OCI-LY3 (cell line): ENCODE data around the gene CYTH3.

Experiments
- EZH2phosphoT487 ChIP-seq: fragments of 200-600 bp; shearing (Covaris generic); IDR thresholded peaks from 2 replicates; pipeline ENCODE4 v1.6.1; 2018; ENCODE audit warnings: antibody characterized with exemption, mixed run types, low read depth
- TF ChIP-seq, protein P1 (sequence below): fragments of 200-600, 300-600 bp; sonication (generic); IDR thresholded peaks from 2 replicates; pipeline ENCODE4 v1.5.1; 2014; ENCODE audit warnings: antibody characterized with exemption, low read length, low read depth

DNA sequence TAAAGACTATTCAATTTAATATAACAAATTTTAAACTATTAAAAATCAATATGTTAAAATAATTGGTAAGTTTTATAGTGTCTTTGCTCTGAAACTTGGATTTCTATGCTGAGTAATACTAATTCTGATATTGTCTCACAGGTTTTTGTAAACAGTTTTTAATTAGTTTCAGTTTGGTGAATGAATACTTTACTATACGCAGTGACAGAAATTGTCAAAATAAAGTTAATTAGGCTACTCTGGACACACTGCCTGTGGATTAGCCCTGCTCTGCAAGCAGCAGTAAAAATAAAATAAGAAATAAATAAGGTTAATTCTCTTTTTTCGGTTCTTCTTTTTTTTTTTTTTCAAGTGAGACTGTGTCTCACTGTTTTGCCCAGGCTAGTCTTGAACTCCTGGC is 135.9 kb downstream of the CYTH3 start:
- TF ChIP-seq, protein P1, sequence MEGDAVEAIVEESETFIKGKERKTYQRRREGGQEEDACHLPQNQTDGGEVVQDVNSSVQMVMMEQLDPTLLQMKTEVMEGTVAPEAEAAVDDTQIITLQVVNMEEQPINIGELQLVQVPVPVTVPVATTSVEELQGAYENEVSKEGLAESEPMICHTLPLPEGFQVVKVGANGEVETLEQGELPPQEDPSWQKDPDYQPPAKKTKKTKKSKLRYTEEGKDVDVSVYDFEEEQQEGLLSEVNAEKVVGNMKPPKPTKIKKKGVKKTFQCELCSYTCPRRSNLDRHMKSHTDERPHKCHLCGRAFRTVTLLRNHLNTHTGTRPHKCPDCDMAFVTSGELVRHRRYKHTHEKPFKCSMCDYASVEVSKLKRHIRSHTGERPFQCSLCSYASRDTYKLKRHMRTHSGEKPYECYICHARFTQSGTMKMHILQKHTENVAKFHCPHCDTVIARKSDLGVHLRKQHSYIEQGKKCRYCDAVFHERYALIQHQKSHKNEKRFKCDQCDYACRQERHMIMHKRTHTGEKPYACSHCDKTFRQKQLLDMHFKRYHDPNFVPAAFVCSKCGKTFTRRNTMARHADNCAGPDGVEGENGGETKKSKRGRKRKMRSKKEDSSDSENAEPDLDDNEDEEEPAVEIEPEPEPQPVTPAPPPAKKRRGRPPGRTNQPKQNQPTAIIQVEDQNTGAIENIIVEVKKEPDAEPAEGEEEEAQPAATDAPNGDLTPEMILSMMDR: no peak
- no peak for TF ChIP-seq EZH2phosphoT487
